ENCODE measurements around the gene TCF7L2. TPM values are rescaled to one million over a fixed set of nuclear protein-coding genes. Genes with fewer than 3 reads are reported as not detected.

Gene TCF7L2
- total and polyA plus RNA-seq, 2 donors, result 1.4 to 11.1 TPM

GRCh38 chr10:113137941-113138685 is 188.1 kb downstream of the TCF7L2 start:
- no peak for DNase-seq (ENCODE audit: low read depth in 6 of 9, low spot score in 9 of 9)
- WGBS, result 96% methylated on average over 3 of the region's 3 CpGs
- H3K4me3 ChIP-seq (ENCODE audit: low read length in 2 of 2), result no peak overlapping the region
- no peaks in the 10 kb centered on the region for H3K9me3 ChIP-seq (ENCODE audit: control insufficient read depth in 2 of 2, insufficient read depth in 1 of 2, low read length in 1 of 2)
- peaks cover 5% of the 10 kb centered on the region in 2 donors for H3K4me1 ChIP-seq (ENCODE audit: control insufficient read depth in 2 of 2, insufficient read depth in 2 of 2, low read length in 2 of 2)
- H3K36me3 ChIP-seq (ENCODE audit: control insufficient read depth in 2 of 2, insufficient read depth in 2 of 2, low read length in 1 of 2), result peaks cover 0 to 5% of the 10 kb centered on the region in 2 donors
- no peak overlapping the region for H3K27ac ChIP-seq (ENCODE audit: low read depth in 1 of 2, low read length in 1 of 2)
- H3K27me3 ChIP-seq (ENCODE audit: control insufficient read depth in 2 of 2, insufficient read depth in 1 of 2, low read length in 1 of 2), result no peaks in the 10 kb centered on the region

DNA sequence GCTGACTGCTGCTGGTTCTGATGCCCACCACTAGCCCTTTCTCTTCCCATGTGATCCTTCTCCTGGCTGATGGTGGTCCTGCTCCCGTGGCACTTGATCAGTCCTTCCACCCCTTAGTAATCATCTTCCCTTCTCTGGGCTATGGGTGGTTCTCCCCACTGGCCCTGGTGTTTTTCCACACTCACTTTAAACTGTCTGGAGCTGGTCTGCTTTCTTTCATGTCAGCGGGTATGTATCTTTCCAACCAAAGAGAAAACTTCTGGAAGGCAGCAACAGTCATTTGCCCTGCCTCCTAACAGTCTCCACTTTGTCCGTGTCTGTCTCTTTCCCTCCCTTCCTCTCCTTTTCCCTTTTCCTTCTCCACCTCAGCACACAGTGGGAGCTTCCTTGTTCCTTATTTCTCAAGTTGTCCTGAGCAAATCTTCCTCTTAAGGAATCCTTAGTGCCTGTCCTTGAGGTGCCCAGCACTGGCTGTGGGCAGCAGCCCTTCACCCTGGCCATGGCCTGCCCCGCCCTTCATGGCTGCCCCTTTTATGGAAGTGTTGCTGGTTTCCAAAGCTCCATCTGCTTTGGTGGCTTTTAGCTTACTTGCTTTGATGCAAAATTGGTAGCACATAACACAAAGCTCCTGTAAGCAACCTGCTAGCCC is 189.0 kb downstream of the TCF7L2 start:
- Histone ChIP-seq H3K27me3 (ENCODE audit: control insufficient read depth in 2 of 2, insufficient read depth in 1 of 2, low read length in 1 of 2) (no peaks in the 10 kb centered on the region), H3K27ac (ENCODE audit: low read depth in 1 of 2, low read length in 1 of 2) (no peak overlapping the region), H3K36me3 (ENCODE audit: control insufficient read depth in 2 of 2, insufficient read depth in 2 of 2, low read length in 1 of 2) (peaks cover 0 to 10% of the 10 kb centered on the region in 2 donors), H3K9me3 (ENCODE audit: control insufficient read depth in 2 of 2, insufficient read depth in 1 of 2, low read length in 1 of 2) (no peaks in the 10 kb centered on the region), H3K4me1 (ENCODE audit: control insufficient read depth in 2 of 2, insufficient read depth in 2 of 2, low read length in 2 of 2) (peaks cover 5 to 8% of the 10 kb centered on the region in 2 donors), H3K4me3 (ENCODE audit: low read length in 2 of 2) (no peak overlapping the region)
- 96% methylated on average over 4 of the region's 4 CpGs for WGBS
- no peak for DNase-seq (ENCODE audit: low read depth in 6 of 9, low spot score in 9 of 9)

- DNase-seq (ENCODE audit: low read depth in 6 of 9, low spot score in 9 of 9), result no peak
- Histone ChIP-seq H3K27ac (ENCODE audit: low read depth in 1 of 2, low read length in 1 of 2) (no peak overlapping the region), H3K27me3 (ENCODE audit: control insufficient read depth in 2 of 2, insufficient read depth in 1 of 2, low read length in 1 of 2) (no peaks in the 10 kb centered on the region), H3K36me3 (ENCODE audit: control insufficient read depth in 2 of 2, insufficient read depth in 2 of 2, low read length in 1 of 2) (peaks cover 0 to 10% of the 10 kb centered on the region in 2 donors), H3K9me3 (ENCODE audit: control insufficient read depth in 2 of 2, insufficient read depth in 1 of 2, low read length in 1 of 2) (no peaks in the 10 kb centered on the region), H3K4me1 (ENCODE audit: control insufficient read depth in 2 of 2, insufficient read depth in 2 of 2, low read length in 2 of 2) (peaks cover 5 to 8% of the 10 kb centered on the region in 2 donors), H3K4me3 (ENCODE audit: low read length in 2 of 2) (no peak overlapping the region)
- WGBS, result 79% methylated on average over 2 of the region's 2 CpGs
Measured at GRCh38 chr10:113139699-113140098, 189.7 kb downstream of the TCF7L2 start.

DNA sequence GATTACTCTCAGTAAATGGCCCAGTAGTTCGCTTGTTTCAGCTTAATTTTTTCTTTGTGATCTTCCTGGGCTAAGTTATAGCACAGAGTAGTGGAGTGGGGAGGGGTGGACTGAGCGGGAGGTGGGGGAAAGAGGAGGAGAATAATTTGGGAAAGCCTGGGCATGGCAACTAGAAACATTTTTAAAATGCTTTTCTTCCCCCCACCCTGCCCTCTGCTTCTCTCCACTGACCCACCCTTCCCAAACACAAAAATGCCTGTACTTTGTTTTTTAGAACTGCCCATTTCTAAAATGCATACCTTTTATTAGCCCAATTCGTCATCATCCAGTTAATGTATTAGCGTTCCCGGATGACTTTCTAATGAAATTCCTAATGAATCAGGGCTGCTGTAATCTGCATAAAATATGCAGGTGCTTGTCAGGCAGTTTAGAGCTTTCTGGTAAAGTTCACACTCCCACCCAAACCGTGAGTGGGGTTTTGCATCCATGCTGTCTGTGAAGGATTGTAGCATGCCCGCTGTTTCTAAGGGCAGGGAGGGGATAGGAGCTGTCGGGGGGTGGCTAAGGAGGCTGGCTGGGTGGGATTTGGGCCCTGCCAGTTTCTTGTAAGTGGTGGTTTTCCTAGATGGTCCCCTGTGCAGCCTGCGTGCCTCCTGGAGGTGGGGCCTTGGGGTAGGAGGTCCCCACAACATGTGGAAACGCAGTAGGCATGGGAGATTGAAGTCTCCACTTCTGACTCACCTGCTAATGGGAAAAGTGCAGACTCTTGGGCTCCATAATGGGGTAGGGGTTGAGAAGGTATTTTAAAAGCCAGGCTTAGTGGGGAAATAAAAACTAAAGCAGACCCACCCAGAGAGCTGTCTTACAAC is 190.3 kb downstream of the TCF7L2 start:
- H3K27me3 ChIP-seq (ENCODE audit: control insufficient read depth in 2 of 2, insufficient read depth in 1 of 2, low read length in 1 of 2), result no peaks in the 10 kb centered on the region
- 98% methylated on average over 10 of the region's 10 CpGs for WGBS
- no peak overlapping the region for H3K4me3 ChIP-seq (ENCODE audit: low read length in 2 of 2)
- H3K27ac ChIP-seq (ENCODE audit: low read depth in 1 of 2, low read length in 1 of 2), result no peak overlapping the region
- H3K4me1 ChIP-seq (ENCODE audit: control insufficient read depth in 2 of 2, insufficient read depth in 2 of 2, low read length in 2 of 2), result peaks cover 5 to 8% of the 10 kb centered on the region in 2 donors
- peaks cover 0 to 10% of the 10 kb centered on the region in 2 donors for H3K36me3 ChIP-seq (ENCODE audit: control insufficient read depth in 2 of 2, insufficient read depth in 2 of 2, low read length in 1 of 2)
- DNase-seq (ENCODE audit: low read depth in 6 of 9, low spot score in 9 of 9), result no peak
- H3K9me3 ChIP-seq (ENCODE audit: control insufficient read depth in 2 of 2, insufficient read depth in 1 of 2, low read length in 1 of 2), result no peaks in the 10 kb centered on the region

DNA sequence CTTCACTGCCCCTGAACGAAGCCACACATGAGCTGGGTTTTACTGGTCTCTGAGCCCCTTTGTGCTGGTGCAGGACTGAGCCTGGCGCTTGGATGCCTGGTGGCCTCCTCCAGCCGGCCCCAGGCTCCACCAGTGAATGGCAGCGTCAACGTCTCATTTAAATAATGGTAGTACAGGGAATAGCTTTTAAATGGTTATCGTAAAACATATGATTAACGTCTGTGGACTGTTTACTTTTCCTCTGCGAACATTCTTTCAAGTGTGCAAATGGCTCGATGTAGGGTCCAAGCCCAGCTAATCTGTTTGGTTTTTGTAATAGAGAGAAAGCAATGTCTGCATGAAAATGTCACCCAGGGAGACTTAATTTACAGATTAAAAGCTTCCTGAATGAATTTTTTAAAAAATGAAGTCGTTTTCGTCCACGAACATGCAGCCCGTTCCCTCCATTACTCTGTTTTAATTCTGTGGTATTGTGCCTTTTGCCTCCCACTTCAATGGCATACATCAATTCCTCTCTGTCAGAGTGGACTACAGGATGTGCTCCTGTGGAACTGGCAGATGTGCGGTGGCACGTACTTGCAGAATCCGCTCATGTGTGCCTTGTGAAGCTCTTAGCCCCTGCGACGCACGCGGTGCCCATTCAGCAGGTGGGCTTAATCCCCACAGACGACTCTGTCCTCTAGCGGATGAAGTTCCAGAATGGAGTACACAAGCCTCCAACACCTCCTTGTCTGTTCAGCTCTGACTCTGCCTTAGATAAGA is 192.7 kb downstream of the TCF7L2 start:
- H3K27me3 ChIP-seq (ENCODE audit: control insufficient read depth in 2 of 2, insufficient read depth in 1 of 2, low read length in 1 of 2), result no peaks in the 10 kb centered on the region
- no peak for DNase-seq (ENCODE audit: low read depth in 6 of 9, low spot score in 9 of 9)
- peaks cover 5 to 8% of the 10 kb centered on the region in 2 donors for H3K4me1 ChIP-seq (ENCODE audit: control insufficient read depth in 2 of 2, insufficient read depth in 2 of 2, low read length in 2 of 2)
- peak overlapping the region in 1 of 2 donors; percentile 13 for H3K27ac ChIP-seq (ENCODE audit: low read depth in 1 of 2, low read length in 1 of 2)
- H3K9me3 ChIP-seq (ENCODE audit: control insufficient read depth in 2 of 2, insufficient read depth in 1 of 2, low read length in 1 of 2), result no peaks in the 10 kb centered on the region
- no peak overlapping the region for H3K4me3 ChIP-seq (ENCODE audit: low read length in 2 of 2)
- H3K36me3 ChIP-seq (ENCODE audit: control insufficient read depth in 2 of 2, insufficient read depth in 2 of 2, low read length in 1 of 2), result peaks cover 0 to 13% of the 10 kb centered on the region in 2 donors
- 97% methylated on average over 22 of the region's 22 CpGs for WGBS

DNA sequence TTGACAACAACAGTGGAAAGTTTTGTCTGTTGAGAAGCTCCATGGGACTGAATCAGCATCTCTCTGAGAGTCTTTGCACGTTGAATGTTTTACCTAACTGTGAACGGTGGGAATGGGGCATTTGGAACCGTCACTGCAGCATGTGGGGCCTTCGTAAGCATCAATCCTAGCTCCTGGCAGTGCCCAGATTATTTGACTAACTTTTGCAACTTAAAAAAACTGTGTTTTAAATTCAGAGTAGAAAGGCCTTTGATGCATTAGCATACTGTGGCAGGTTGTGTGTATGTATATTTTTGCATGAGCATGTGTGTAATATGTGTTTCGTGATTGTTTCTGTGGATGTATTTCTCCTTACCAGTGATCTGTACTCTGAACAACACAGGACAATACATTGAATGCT is 194.5 kb downstream of the TCF7L2 start:
- Histone ChIP-seq H3K9me3 (ENCODE audit: control insufficient read depth in 2 of 2, insufficient read depth in 1 of 2, low read length in 1 of 2) (no peaks in the 10 kb centered on the region), H3K27ac (ENCODE audit: low read depth in 1 of 2, low read length in 1 of 2) (no peak overlapping the region), H3K36me3 (ENCODE audit: control insufficient read depth in 2 of 2, insufficient read depth in 2 of 2, low read length in 1 of 2) (peaks cover 0 to 15% of the 10 kb centered on the region in 2 donors), H3K27me3 (ENCODE audit: control insufficient read depth in 2 of 2, insufficient read depth in 1 of 2, low read length in 1 of 2) (no peaks in the 10 kb centered on the region), H3K4me3 (ENCODE audit: low read length in 2 of 2) (no peak overlapping the region), H3K4me1 (ENCODE audit: control insufficient read depth in 2 of 2, insufficient read depth in 2 of 2, low read length in 2 of 2) (peaks cover 0 to 8% of the 10 kb centered on the region in 2 donors)
- WGBS, result 98% methylated on average over 5 of the region's 5 CpGs
- no peak for DNase-seq (ENCODE audit: low read depth in 6 of 9, low spot score in 9 of 9)

DNA sequence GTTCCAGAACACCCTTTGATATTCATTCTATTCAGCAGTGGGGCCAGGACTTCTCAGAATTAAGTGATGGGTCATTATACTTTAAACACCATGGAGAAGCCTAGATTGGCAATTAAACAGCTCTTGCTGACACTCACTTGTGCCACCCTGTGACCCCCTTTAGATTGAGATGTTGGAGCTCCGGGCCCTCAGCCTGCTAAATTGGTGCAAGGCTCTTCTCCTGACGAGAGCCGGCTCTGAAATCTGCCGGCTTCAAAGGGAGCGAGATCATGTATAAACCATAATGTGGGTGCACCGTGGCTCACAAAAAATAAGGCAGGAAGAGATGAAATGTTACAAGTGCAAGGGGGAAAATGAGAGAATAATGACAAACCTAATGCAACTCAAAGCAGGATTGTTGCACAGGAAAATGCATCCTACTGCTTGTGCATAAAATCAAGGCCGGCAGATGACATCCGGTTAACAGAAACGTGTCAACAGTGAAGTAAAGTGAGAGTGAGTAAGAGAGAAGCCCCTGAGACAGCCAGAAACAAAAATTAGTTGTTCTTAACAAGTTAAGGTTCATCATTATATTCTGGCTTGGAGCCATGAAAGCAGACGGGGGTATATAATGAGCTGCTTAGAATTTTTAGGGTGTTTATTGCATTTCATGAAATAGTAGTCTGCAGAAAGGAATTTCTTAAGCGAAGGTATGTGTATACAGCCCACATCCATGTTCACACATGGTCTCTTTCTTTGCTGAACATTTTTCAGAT is 198.2 kb downstream of the TCF7L2 start:
- H3K4me3 ChIP-seq (ENCODE audit: low read length in 2 of 2), result no peak overlapping the region
- H3K9me3 ChIP-seq (ENCODE audit: control insufficient read depth in 2 of 2, insufficient read depth in 1 of 2, low read length in 1 of 2), result no peaks in the 10 kb centered on the region
- H3K27ac ChIP-seq (ENCODE audit: low read depth in 1 of 2, low read length in 1 of 2), result no peak overlapping the region
- H3K4me1 ChIP-seq (ENCODE audit: control insufficient read depth in 2 of 2, insufficient read depth in 2 of 2, low read length in 2 of 2), result peaks cover 0 to 8% of the 10 kb centered on the region in 2 donors
- WGBS, result 95% methylated on average over 11 of the region's 11 CpGs
- H3K36me3 ChIP-seq (ENCODE audit: control insufficient read depth in 2 of 2, insufficient read depth in 2 of 2, low read length in 1 of 2), result peaks cover 10 to 35% of the 10 kb centered on the region in 2 donors
- no peak for DNase-seq (ENCODE audit: low read depth in 6 of 9, low spot score in 9 of 9)
- no peaks in the 10 kb centered on the region for H3K27me3 ChIP-seq (ENCODE audit: control insufficient read depth in 2 of 2, insufficient read depth in 1 of 2, low read length in 1 of 2)

- H3K36me3 ChIP-seq (ENCODE audit: control insufficient read depth in 2 of 2, insufficient read depth in 2 of 2, low read length in 1 of 2), result peaks cover 12 to 37% of the 10 kb centered on the region in 2 donors
- H3K27me3 ChIP-seq (ENCODE audit: control insufficient read depth in 2 of 2, insufficient read depth in 1 of 2, low read length in 1 of 2), result no peaks in the 10 kb centered on the region
- no peak for DNase-seq (ENCODE audit: low read depth in 6 of 9, low spot score in 9 of 9)
- no peaks in the 10 kb centered on the region for H3K9me3 ChIP-seq (ENCODE audit: control insufficient read depth in 2 of 2, insufficient read depth in 1 of 2, low read length in 1 of 2)
- no peak overlapping the region for H3K4me3 ChIP-seq (ENCODE audit: low read length in 2 of 2)
- H3K27ac ChIP-seq (ENCODE audit: low read depth in 1 of 2, low read length in 1 of 2), result no peak overlapping the region
- WGBS, result 95% methylated on average over 4 of the region's 4 CpGs
- H3K4me1 ChIP-seq (ENCODE audit: control insufficient read depth in 2 of 2, insufficient read depth in 2 of 2, low read length in 2 of 2), result peaks cover 0 to 6% of the 10 kb centered on the region in 2 donors
Measured at GRCh38 chr10:113148901-113149300, 198.9 kb downstream of the TCF7L2 start.
